SW 1271 (cell line): ENCODE measurements around the gene KASH5.
"Not testable (repeated sequence)": the region's sequence is repeated elsewhere in the genome, so short reads cannot be mapped to it uniquely, and the experiment has no call there.

ENCODE experiments used
- DNase-seq, 2 experiments: peaks; one replicate each; lab custom pipeline; 2025; lab: John Stamatoyannopoulos, UW

The KASH5 gene

GRCh38 chr19:49436381-49437017 lies 48.5 kb downstream of the KASH5 start:
- DNase-seq = peak in 1 of 2 experiments; percentile 15

- DNase-seq = no peak
Measured at GRCh38 chr19:49437231-49437630, 49.2 kb downstream of the KASH5 start.

GRCh38 chr19:49438261-49438660 lies 50.2 kb downstream of the KASH5 start:
- no peak for DNase-seq

DNA sequence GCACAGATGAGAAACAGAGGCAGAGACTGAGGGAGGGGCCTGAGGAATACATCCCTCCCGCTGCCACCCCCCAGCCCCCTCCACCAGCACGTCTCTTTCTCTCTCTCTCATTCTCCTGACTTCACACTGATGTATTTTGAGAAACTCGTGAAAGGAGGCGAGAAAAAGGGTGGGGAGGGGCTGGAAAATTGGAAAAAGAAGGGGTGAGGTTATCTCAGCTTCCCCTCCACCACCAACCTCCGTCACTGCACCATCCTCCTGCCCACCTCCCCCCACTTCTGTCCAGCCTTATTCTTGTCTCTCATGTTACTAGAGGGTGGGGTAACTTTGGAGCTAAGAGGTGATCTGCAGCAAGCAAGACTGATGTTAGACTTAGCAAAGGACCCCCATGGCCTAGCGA lies 51.8 kb downstream of the KASH5 start:
- no peak for DNase-seq

DNA sequence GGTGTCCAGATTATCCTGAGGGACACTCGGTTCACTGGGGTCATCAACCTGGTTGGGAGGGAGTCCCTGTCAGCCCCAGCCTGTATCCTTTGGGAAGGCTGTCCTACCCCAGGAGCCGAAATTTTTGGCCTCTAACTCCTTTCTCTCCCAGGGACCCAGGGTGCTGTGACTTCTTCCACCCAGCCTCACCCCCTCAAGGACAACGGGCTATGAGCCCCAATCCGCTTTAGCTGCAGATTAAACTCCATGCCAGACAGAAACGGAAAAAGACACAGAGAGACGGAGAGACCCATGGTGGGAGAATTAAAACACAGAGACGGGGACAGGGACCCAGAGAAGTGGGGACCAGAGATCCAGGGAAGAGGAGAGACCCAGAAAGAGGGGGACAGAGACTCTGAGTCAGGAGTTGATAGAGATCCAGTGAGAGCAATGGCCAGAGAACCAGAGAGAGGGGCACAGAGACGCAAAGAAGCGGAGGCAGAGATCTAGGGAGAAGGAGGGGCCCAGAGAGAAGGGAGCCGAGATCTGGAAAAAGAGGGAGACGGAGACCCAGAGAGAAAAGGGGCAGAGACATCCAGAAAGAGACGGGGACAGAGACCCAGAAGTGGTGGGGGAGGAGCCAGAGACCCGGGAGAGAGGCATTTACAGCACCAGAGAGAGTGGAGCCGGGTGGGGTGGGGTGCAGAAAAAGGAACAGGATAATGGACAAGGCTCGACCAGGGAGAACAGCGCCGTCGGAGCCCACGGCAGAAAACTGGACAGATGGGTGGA lies 52.6 kb downstream of the KASH5 start:
- DNase-seq = no peak

- peak in 1 of 2 experiments; percentile 38 for DNase-seq
Measured at GRCh38 chr19:49441210-49441959, 53.3 kb downstream of the KASH5 start, which contains the start of gene SLC17A7. TSS of gene SLC17A7 (minus strand) at chr19:49441527. CDS start at chr19:49441379, 148 bp downstream.

DNA sequence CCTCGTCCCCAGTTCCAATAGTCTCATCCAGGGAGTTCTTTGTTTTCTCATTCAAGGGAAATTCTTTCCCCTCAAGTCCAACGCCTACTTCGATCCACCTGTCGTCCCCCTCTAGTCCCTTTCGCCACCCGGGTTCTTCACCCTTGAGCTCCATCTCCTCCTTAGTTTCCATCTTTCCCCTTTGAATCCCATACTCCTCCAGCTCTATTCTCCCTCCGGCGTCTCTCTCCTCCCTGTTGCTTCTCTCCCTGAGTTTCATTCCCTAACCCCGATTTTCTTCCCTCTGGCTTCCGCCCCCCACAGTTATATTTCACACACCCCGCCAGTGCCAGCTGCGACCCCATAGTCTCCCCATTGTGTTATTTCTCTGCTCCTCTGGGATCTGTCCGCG lies 53.9 kb downstream of the KASH5 start:
- no peak for DNase-seq

- no peak for DNase-seq
Measured at GRCh38 chr19:49442354-49442753, 54.3 kb downstream of the KASH5 start.

DNA sequence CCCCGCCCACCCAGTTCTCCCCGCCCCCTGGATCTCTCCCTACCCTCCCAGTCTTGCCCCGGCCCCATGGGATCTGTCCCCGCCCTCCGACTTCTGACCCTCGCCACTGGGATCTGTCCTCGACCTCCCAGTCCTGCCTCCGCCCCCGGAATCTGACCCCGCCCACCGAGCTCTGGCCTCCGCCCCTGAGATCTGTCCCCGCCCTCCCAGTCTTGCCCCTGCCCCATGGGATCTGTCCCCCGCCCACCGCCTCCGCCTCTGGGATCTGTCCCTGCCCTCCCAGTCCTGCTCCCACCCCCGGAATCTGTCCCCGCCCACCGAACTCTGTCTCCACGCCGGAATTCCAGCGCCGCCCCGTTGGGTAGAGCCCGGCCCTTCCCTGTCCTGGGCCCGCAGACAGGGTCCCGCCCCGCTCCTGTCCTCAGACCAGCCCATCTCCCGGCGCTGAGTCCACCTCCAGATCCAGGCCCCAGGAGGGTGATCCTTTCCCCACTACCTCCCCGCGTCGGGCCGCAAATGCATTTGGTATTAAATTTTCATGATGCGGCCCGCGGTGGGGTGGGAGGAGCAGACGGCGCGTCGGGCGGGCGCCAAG lies 54.8 kb downstream of the KASH5 start:
- peak; percentile 70 to 82 for DNase-seq

- peak; percentile 68 to 87 for DNase-seq
Measured at GRCh38 chr19:49443366-49444099, 55.5 kb downstream of the KASH5 start.

GRCh38 chr19:49444100-49444700 lies 56.2 kb downstream of the KASH5 start:
- DNase-seq = not testable (repeated sequence)

GRCh38 chr19:49445997-49446396 lies 57.9 kb downstream of the KASH5 start:
- DNase-seq = no peak

DNA sequence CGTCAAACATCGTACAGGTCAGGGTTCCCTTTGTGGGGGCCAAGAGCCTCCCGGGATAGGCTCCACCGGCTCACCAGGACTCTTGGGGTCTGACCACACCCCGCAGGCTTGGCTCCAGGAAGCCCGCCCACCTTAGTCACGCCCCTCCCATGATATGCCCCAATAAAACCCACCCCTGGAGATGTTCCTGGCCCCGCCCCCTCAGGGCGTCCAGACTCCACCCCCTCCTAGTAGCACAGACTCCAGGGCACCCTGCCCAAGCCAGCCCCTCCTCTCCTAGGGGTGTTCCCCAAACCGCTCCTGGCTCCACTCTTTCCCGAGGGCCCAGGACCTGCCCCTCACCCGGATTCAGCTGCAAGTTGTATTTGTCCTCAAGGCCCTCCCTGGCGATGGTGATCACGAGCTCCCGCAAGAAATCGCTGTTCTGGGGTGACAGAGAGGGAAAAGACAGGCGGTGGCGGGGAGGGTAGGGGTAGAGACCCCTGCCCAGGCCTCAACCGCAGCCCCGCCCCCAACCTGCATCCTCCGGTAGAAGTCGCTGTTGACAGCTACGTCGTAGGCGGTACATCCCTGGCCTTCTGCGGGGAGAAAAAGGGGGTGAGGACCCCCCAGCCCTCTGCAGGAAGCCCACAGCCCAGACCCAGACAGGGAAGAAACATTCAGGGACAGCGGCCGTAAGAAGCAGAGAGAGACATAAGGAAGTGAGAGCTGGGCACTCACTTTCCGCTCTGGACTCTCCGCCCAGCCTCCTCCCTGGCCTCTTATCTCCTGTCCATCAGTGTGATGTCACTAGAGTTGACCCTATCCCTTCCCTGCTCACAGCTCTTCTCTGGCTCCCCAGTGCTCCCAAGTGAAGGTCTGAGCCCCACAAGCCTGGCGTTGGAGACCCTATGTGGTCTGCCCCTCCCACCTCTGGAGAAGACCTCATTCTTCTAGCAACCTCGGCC lies 59.7 kb downstream of the KASH5 start:
- peak in 1 of 2 experiments; percentile 36 for DNase-seq

DNA sequence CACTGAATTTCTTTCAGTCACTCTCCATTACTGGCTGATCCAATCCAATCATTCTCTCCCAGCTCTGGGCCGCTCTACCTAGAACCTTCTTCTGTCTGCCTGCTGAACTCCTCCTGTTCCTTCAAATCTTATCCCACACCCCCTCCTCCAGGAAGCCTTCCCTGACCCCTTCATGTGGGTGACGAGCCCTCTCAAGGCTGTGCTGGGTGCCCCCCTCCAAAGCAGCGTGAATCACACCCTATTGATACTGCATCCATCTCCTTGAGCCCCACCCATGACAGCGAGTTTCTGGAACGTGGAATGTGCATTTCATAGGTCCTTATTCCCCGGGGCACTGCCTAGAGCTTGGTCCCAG lies 60.4 kb downstream of the KASH5 start:
- no peak for DNase-seq

- DNase-seq = no peak
Measured at GRCh38 chr19:49450405-49450804, 62.4 kb downstream of the KASH5 start.

- peak; percentile 96 to 98 for DNase-seq
Measured at GRCh38 chr19:49451430-49452181, 63.6 kb downstream of the KASH5 start, which contains the start of gene PIH1D1. TSS of gene PIH1D1 (minus strand) at chr19:49451814. CDS start at chr19:49451574, 240 bp downstream.

DNA sequence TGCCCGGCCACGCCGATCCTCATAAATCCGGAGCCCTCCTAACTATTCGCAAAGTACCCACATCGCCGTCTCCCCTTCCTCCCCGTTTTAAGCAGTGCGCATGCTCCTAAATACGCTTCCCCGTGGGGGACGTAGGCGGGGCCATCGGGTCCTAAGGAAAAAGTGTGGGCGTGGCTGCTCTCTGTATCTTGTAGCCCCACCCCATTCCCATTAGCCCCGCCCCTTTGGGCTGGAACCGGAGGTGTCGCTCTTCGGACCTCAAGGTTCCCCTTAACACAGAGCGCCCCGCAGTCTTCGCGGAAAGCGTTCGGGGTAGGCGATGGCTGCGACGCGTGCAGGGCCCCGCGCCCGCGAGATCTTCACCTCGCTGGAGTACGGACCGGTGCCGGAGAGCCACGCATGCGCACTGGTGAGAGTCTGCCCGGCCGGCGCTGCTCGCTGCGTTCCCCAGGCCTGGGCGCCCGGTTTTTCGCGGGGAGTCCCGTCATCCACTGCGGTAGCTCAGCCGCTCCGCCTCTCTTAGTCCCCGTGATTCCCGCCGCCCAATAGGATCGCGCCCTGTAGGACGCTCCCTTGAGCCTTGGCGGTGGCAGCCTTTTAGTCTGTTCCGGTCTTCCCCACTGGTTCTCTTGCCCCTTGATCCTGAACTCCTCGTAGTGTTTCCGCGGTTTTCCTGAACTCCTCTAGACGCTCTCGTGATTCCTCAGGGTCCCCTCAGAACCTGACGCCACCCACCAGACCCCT lies 65.1 kb downstream of the KASH5 start, which contains the start of gene ALDH16A1:
Gene ALDH16A1, plus strand, starts transcription at position 213 of the 744 bp plus-strand sequence. Its CDS starts 107 bp downstream, at position 320.
- peak; percentile 83 to 92 for DNase-seq

DNA sequence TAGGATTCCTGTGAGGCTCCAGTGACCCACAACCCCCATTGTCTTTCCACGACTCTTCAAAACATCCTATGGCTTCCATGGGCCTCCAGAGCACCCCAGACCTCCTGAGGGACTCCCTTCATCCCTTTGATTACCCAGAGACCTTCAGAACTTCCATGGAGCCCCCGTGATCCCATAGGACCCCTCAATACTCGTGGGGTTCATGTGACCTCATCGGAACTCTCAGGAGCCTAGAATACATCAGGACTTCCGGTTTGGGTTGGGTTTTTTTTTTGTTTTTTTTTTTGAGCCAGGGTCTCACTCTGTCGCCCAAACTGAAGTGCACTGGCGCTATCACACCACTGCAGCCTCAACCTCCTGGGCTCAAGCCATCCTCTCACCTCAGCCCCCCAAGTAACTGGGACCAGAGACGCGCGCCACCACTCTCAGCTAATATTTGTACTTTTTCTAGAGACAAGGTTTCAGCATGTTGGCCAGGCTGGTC lies 65.8 kb downstream of the KASH5 start:
- no peak for DNase-seq
